ENCODE data around the gene SYK. TPM values are rescaled to one million over a fixed set of nuclear protein-coding genes. Genes with fewer than 3 reads are reported as not detected.
A peak's percentile ranks its signal among the peaks of the same experiment; 100 is the strongest.

SYK gene
- total RNA-seq, 2 donors from 2014 or later, result 2.5 to 6.0 TPM

DNA sequence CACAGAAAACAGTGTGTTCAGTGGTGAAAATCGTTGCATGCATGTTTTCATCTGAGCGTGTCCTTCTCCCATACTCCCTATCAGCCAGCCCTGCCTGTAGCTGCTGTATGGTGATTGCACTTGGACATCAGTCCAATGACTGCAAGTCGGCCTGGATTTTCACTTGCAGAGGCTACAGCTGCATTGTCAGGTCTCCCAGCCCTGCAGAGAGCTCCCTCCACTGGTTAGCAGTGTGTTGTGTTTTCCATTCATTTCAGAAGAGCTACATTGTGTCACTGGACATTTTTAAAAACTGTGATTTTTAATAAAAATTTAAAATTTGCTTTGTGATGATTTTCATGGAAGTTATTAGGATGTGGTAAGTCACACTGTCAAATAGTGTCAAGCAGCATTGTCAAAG is 96.6 kb downstream of the SYK start:
- H3K4me3 ChIP-seq (ENCODE audit: low read length), result no peak overlapping the region
- H3K27me3 Mint-ChIP-seq (ENCODE audit: insufficient read depth), result peaks cover 3% of the 10 kb centered on the region
- TF ChIP-seq, protein P1, sequence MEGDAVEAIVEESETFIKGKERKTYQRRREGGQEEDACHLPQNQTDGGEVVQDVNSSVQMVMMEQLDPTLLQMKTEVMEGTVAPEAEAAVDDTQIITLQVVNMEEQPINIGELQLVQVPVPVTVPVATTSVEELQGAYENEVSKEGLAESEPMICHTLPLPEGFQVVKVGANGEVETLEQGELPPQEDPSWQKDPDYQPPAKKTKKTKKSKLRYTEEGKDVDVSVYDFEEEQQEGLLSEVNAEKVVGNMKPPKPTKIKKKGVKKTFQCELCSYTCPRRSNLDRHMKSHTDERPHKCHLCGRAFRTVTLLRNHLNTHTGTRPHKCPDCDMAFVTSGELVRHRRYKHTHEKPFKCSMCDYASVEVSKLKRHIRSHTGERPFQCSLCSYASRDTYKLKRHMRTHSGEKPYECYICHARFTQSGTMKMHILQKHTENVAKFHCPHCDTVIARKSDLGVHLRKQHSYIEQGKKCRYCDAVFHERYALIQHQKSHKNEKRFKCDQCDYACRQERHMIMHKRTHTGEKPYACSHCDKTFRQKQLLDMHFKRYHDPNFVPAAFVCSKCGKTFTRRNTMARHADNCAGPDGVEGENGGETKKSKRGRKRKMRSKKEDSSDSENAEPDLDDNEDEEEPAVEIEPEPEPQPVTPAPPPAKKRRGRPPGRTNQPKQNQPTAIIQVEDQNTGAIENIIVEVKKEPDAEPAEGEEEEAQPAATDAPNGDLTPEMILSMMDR (conservative IDR thresholded peaks at IDR 0.05), result peak; percentile 65
- no peaks in the 10 kb centered on the region for H3K27me3 ChIP-seq (ENCODE audit: control insufficient read depth, insufficient read depth, low read length, poor library complexity, severe bottlenecking)
- WGBS, 2 experiments (ENCODE audit: insufficient coverage in 1 of 2, insufficient read length in 1 of 2), result 76 to 95% methylated on average over 3 of the region's 3 CpGs
- H3K27ac ChIP-seq (ENCODE audit: low read depth, low read length), result no peak overlapping the region
- no peak overlapping the region for H3K4me3 Mint-ChIP-seq
- no peaks in the 10 kb centered on the region for H3K9me3 ChIP-seq (ENCODE audit: control insufficient read depth, low read length)
- no peaks in the 10 kb centered on the region for H3K36me3 Mint-ChIP-seq (ENCODE audit: low read depth)
- H3K4me1 ChIP-seq (ENCODE audit: control insufficient read depth, insufficient read depth, low read length), result peaks cover 18% of the 10 kb centered on the region
- peaks cover 30% of the 10 kb centered on the region for H3K4me1 Mint-ChIP-seq
- H3K36me3 ChIP-seq (ENCODE audit: control insufficient read depth, insufficient read depth, low read length), result no peaks in the 10 kb centered on the region
- DNase-seq, result peak; percentile 53
- H3K9ac ChIP-seq (ENCODE audit: extremely low read depth, low read length, poor library complexity, severe bottlenecking), result no peak overlapping the region
- no peak overlapping the region for H3K27ac Mint-ChIP-seq
- H3K9me3 Mint-ChIP-seq, result peaks cover 13% of the 10 kb centered on the region

DNA sequence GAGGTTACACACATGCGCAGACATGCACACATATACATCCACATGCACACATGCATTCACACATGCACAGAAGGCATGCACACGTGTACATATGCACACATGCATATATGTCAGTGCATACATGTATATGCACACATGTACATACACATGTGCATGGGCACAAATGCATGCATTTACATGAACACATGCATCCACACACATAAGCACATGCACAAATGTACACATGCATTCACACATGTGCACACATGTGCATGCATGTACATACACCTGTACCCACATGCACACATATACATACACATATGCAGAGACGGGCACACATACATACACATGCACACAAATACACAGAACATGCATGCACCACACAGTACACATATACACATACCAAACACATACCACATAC is 97.7 kb downstream of the SYK start:
- H3K4me3 Mint-ChIP-seq, result no peak overlapping the region
- Histone ChIP-seq H3K9ac (ENCODE audit: extremely low read depth, low read length, poor library complexity, severe bottlenecking) (no peak overlapping the region), H3K9me3 (ENCODE audit: control insufficient read depth, low read length) (no peaks in the 10 kb centered on the region), H3K4me3 (ENCODE audit: low read length) (no peak overlapping the region), H3K27me3 (ENCODE audit: control insufficient read depth, insufficient read depth, low read length, poor library complexity, severe bottlenecking) (no peaks in the 10 kb centered on the region), H3K36me3 (ENCODE audit: control insufficient read depth, insufficient read depth, low read length) (no peaks in the 10 kb centered on the region), H3K4me1 (ENCODE audit: control insufficient read depth, insufficient read depth, low read length) (peaks cover 11% of the 10 kb centered on the region), H3K27ac (ENCODE audit: low read depth, low read length) (no peak overlapping the region)
- DNase-seq, result no peak
- 88 to 95% methylated on average over 2 to 3 of the region's 3 CpGs for WGBS, 2 experiments (ENCODE audit: insufficient coverage in 1 of 2, insufficient read length in 1 of 2)
- peaks cover 22% of the 10 kb centered on the region for H3K4me1 Mint-ChIP-seq
- TF ChIP-seq, protein P1 (conservative IDR thresholded peaks at IDR 0.05), result no peak
- peaks cover 3% of the 10 kb centered on the region for H3K27me3 Mint-ChIP-seq (ENCODE audit: insufficient read depth)
- H3K27ac Mint-ChIP-seq, result no peak overlapping the region
- peaks cover 14% of the 10 kb centered on the region for H3K9me3 Mint-ChIP-seq
- H3K36me3 Mint-ChIP-seq (ENCODE audit: low read depth), result no peaks in the 10 kb centered on the region

DNA sequence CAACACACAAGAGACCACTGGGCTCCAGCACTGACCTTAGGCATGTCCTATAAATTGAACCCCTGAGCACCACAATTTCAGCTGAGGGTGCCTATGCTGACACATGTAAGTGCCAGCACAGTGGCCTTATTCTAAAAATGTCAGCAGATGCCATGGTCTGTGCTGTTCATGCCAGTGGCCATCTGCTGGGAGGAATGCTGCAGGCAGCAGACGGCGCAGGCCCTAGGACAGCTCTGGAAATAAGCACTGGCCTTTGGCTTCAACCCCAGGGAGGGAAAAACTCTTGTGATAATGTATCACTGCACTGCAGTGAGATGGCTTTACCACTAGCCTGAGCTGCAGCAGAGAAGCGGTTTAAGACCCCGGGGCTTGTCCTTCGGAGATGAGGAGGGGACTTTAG is 98.5 kb downstream of the SYK start:
- Histone ChIP-seq H3K9ac (ENCODE audit: extremely low read depth, low read length, poor library complexity, severe bottlenecking) (no peak overlapping the region), H3K9me3 (ENCODE audit: control insufficient read depth, low read length) (no peaks in the 10 kb centered on the region), H3K4me3 (ENCODE audit: low read length) (no peak overlapping the region), H3K36me3 (ENCODE audit: control insufficient read depth, insufficient read depth, low read length) (no peaks in the 10 kb centered on the region), H3K4me1 (ENCODE audit: control insufficient read depth, insufficient read depth, low read length) (peaks cover 11% of the 10 kb centered on the region), H3K27ac (ENCODE audit: low read depth, low read length) (no peak overlapping the region), H3K27me3 (ENCODE audit: control insufficient read depth, insufficient read depth, low read length, poor library complexity, severe bottlenecking) (no peaks in the 10 kb centered on the region)
- no peaks in the 10 kb centered on the region for H3K36me3 Mint-ChIP-seq (ENCODE audit: low read depth)
- WGBS, 2 experiments (ENCODE audit: insufficient coverage in 1 of 2, insufficient read length in 1 of 2), result 93% methylated on average over 5 of the region's 5 CpGs; no CpG with 5 or more reads in 1 of the 2 experiments
- H3K9me3 Mint-ChIP-seq, result peaks cover 14% of the 10 kb centered on the region
- H3K27ac Mint-ChIP-seq, result no peak overlapping the region
- DNase-seq, result peak; percentile 66
- H3K4me3 Mint-ChIP-seq, result no peak overlapping the region
- peaks cover 20% of the 10 kb centered on the region for H3K4me1 Mint-ChIP-seq
- peaks cover 3% of the 10 kb centered on the region for H3K27me3 Mint-ChIP-seq (ENCODE audit: insufficient read depth)
- TF ChIP-seq, protein P1 (conservative IDR thresholded peaks at IDR 0.05), result peak; percentile 72

Measured in endodermal cell (in vitro differentiated cells).